Measurements from ENCODE around the gene LAMTOR3.

- TF ChIP-seq POLR2A (IDR thresholded peaks at IDR 0.05) (no peak), POLR2AphosphoS5 (IDR thresholded peaks at IDR 0.05) (no peak), CTCF (IDR thresholded peaks at IDR 0.05) (no peak)
Measured at GRCh38 chr4:99891351-99891750, 2.9 kb downstream of the LAMTOR3 start.
